HCEC 1CT (cell line): ENCODE data around the gene MEGF11.
A peak's percentile ranks its signal among the peaks of the same experiment; 100 is the strongest.

Experiments used
- DNase-seq: peaks from one replicate; pipeline ENCODE4 v3.0.0-alpha.2; 2017

Gene MEGF11

GRCh38 chr15:65957451-65957850 lies 296.1 kb downstream of the MEGF11 start:
- DNase-seq, result no peak

DNA sequence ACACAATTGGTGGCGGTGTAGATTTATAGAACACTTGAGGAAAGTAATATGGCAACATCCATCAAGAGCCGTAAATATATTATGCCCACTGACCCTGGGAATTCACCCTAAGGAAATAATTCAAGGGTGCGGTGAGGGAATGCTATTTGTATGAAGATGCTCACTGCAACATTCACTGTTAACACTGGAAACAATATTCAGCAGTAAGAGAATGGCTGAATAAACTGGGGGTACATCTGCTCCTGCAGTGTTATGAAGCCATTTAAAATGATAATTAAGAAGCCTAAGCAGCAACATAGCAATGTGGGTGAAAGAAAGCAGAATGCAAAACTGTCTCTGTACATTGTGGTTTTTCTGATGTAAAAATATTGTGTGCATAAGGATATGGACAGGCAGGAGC lies 296.7 kb downstream of the MEGF11 start:
- DNase-seq, result no peak

DNA sequence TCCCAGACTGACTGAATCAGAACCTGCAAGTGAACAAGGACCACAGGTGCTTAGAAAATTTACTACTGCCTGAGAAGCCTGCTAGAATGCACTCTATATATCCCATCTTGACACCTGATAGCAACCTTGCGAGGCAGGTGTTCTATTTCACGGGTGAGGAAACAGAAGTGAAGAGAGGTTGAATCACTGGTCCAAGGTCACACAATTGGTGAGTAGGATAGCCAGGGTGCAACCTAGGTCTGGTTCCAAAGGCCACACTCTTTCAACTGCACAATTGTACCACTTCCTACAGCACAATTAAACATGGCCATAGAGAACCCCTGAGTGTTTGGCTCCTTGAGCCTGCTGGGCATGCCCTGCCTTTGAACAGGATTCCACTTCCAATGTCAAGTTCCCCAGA lies 297.2 kb downstream of the MEGF11 start:
- no peak for DNase-seq

DNA sequence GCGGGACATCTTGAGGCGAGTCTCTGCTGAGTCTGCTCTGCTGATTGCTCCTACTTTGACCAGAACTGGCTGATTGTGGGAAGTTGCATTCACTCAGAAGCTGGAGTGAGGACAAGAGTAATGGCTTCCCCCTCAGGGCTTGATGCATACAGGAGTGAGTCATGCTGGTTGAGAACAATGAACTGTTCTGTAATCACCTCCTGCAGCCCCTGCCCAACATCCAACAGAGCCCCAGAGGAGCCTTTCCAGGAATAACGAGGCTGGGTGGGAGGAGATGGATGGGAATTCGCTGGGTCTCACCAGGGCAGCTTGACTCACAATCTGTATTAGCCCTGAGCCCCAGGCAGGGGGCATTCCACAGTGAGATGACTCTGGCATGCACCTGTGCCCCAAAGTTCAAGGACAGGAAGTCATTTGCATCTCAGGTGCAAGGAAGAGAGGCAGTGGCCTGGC lies 299.2 kb downstream of the MEGF11 start:
- DNase-seq, result no peak

DNA sequence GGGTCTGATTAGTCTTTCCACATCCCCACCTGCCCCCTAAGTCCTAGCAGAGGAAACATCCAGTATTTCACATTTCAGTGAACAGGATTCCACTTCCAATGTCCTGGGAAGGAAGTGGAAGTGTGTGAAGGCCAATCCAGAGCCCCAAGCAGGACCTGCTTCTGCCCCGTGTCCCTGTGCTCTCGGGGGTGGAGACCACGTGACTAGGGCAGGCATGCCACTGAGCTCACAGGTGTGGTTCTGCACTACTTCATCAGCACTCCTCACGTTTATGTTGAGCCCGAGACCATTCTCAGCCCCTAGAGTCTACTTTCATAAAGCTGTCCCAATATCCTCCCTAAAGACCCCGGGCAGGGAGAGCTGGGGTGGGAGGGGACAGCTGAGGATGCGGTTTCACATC lies 299.9 kb downstream of the MEGF11 start:
- no peak for DNase-seq

DNA sequence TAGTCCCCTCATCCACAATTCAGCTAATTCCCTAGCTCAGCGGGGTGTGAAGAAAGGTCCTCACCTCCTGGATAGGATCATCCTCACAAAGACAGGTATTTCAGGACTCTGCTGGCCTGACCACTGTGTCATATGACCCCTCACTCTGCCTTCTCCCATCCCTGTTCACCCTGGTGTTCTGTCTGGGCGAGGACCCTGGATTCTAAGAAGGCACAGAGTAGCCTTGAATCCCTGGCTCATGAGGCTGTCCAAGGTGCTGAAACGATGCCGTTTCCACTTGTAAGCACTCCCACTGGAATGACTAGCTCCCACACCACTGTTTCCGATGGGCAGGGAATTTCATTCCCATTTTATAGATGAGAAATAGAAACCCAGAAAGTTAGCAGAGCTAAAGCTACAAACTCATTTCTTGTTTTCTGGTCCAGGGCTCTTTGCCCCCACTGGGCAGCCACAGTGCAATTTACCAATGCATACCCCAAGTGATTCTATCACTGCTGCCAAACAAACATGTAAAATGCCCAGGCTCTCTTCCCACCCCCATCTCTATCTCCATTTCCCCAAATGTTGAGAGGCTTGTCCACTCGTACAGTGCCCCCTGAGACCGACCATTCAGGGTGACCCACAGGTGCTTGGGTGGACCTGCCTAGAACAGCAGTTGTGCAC lies 301.0 kb downstream of the MEGF11 start:
- peak; percentile 14 for DNase-seq

- DNase-seq, result no peak
These were observed 302.5 kb downstream of the MEGF11 start for GRCh38 chr15:65951007-65951406.

DNA sequence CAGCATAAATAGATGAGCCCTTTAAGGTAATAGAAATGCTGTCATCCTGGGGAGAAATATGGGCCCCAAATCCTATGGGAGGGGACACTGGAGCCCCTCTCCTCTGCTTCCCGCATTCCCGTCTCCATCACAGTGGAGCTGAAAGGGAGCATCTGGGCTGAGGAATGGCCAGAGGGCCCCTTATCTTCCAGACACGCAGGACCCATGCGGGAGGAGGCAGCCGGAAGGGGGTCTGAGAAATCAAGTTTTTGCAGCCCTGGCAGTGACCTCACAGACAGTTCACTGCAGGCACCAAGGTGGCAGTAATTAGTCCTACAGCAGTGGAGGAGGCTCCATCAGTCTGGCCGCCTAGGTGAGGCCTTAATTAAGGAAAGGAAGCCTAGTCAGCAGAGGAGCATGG lies 304.1 kb downstream of the MEGF11 start:
- DNase-seq, result no peak

DNA sequence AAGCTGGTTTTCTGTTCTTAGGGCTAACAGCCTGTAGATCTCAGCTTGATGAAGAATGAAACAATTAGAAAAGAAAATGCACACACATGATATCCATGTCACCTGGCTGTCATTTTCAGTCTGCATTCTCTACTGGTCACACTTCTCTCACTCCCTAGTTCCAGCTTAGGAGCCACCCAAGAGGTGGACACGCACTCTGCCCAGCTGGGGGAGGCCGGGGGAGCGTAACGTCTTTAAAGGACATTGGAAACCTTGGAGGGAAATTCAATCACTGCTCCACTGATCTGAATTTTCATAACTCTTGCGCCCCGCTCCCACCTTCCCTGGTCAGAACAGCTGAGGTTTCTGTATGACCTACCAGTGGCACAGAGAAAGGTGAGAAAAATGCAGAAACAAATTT lies 304.5 kb downstream of the MEGF11 start:
- DNase-seq, result no peak

- no peak for DNase-seq
These were observed 305.2 kb downstream of the MEGF11 start for GRCh38 chr15:65948383-65948782.

- DNase-seq, result no peak
These were observed 306.5 kb downstream of the MEGF11 start for GRCh38 chr15:65947041-65947440.

- no peak for DNase-seq
These were observed 307.9 kb downstream of the MEGF11 start for GRCh38 chr15:65945616-65946015.

DNA sequence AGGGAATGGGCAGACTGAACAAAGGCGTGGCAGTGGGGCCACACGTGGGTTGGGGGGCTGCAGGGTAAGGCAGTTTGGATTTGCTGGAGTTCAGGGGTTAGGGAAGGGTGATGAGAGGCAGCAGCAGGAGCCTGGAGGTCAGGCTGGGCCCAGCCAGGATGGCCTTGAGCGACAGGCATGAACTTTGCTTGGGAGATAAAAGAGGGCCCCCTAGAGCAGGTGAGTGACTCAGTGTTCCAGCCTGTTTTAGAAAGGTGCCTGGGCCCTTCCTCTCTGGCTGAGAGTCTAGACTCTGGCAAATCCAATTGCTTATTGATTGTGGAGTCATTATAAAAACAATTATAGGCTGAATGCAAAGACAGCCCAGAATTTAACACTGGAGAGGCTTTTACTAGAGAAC lies 309.1 kb downstream of the MEGF11 start:
- no peak for DNase-seq

GRCh38 chr15:65942436-65942835 lies 311.1 kb downstream of the MEGF11 start:
- no peak for DNase-seq

GRCh38 chr15:65940618-65940909 lies 313.0 kb downstream of the MEGF11 start:
- DNase-seq, result no peak

DNA sequence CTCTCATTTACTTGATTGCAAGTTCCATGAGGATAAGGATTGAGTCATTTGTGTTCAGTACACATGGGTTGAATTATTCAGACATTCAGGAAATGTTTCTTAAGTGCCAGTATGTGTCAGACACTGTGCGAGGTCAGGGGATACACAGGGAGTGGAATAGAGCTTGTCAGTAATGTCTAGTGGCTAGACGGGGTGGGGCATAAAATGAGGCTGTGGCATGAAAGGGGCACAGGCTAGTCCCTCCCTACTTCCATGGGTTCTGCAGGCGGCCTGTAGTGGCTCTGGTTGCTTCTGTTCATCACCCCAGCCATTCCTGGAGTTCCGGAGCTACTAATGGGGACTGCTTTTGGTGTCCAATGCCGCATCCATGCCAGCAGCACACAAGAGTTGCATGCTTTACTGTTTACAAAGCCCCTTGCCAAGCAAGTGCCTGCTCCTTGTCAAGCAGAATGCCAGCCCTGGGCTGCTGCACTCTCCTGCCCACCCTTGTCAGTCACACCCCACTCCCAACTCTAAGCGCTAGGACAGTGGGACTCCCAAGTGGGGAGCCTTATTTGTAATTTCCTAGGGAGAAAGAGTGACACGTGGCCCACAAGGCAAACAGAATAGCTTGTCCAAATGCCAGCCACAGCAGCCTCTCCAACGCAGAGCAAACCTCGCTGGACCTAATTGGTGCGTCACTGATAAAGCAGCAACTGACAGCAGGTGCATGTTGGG lies 313.5 kb downstream of the MEGF11 start:
- peak; percentile 87 for DNase-seq

DNA sequence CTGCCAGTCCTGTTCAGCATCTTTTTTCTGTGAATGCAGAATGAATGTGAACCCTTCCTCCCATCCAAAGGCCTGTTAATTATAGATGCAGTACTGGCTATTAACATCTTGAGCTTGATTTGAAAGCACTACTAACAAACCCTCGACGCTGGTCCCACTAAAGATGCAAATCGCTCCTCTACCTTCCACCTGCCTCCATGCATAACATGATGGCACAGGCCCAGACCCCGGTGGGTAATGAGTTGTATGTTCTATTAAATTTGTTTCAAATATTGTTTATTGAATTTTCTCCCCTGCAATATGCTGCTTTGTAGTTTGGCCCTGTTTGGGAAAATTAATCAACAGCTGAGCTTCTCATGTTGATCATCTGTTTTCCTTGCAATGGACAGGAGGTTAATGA lies 314.9 kb downstream of the MEGF11 start:
- DNase-seq, result no peak

DNA sequence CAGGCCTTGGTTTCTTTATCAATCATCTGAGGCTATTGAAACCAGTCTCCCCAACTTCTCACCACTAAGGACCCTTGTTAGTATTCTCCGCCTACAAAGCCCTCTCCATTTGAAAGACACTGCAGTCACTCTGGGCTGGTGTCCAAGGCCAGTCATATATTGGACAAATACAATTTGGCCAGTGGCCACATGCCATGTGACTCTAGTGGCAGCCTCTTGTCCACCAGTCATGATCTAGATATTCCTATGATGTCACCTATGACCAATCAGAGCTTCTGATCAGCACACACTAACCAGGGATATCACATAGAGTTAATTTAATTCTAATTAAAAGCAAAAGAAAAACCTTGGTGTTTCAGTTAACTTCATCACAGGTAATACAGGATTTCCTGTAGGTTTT lies 316.1 kb downstream of the MEGF11 start:
- DNase-seq, result no peak

DNA sequence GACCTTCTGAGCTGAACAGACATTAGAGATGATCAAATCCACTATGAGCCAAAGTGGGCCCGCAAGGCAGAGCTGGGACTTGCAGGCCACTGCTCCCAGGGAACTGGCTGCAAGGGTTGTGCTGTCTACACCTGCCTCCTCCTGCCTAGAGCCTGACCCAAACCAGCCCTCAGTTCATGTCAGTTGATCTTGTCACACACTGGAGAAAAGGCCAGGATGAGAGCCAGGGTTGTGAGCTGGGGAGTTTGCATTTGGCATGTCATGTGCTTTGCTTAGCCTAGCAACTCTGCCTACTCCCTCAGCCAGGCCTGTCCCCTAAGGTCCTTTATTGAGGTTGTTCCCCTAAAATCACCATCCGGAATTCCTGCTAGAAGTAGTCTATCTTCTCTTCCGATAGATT lies 316.5 kb downstream of the MEGF11 start:
- no peak for DNase-seq

- DNase-seq, result no peak
These were observed 317.3 kb downstream of the MEGF11 start for GRCh38 chr15:65936282-65936681.

DNA sequence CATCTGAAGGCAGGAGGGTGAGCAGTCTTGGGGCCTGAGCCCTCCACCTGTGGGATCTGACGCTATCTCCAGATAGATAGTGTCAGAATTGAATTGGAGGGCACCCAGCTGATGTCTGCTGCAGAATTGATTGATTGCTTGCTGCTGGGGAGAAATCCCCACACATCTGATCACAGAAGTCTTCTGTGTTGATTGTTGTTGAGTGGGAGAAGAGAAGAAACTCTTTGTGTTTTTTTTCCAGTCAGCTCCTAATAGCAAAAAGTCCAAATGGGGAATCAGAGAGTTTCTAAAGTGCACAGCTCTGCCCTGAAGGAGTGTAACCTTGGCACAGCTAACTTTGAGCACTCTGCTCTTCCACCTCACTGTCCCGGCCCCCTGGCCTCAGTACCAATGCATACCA lies 318.2 kb downstream of the MEGF11 start:
- DNase-seq, result no peak

DNA sequence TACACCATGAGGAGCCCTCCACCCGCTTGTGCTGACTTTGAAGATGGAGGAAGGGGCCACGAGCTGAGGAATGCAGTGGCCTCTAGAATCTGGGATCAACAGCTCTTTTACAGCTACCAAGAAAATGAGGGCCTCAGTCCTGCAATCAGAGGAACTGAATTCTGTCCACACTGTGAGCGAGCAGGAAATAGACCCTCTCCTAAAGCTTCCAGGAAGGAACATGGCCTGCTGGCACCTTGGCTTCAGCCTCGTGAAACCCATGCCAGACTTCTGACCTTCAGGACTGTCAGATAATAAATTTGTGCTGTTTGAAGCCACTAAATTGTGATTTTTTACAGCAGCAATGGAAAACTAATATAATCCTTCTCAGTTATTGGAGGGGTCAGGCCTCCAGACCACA lies 322.3 kb downstream of the MEGF11 start:
- DNase-seq, result no peak

GRCh38 chr15:65930134-65930533 lies 323.4 kb downstream of the MEGF11 start:
- no peak for DNase-seq

- DNase-seq, result no peak
These were observed 324.0 kb downstream of the MEGF11 start for GRCh38 chr15:65929573-65929972.

DNA sequence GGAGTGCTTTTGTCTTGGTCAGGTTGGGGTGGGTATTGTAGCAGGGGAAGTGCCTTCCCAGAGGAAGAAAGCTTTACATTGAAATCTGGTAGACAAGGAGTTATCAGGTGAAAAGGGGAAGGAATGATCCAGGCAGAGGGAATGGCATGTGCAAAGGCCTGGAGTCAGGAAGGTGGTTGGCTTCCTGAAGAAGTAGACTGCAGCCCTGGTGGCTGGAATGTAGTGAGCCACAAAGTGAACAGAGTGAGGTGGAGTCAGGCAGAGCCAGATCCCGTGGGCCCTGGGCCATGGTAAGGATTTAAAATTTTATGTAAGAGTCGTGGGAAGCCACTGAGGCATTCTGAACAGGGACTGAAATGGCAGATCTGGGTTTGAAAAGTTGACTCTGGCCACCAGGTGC lies 326.0 kb downstream of the MEGF11 start:
- DNase-seq, result no peak
